Adrenal gland (tissue), 5 donors: ENCODE measurements around the gene SCARF2.

Experiments used
- CTCF ChIP-seq, 6 experiments: fragments of 450-650 bp in 4 of 6; fragments of 200-600 bp in 2 of 6; sonication (generic) in 1 of 6; IDR thresholded peaks; 1 replicate in 5 of 6; 2 replicates in 1 of 6; pipeline versions ENCODE4 v1.5.1 to v1.8.0; 2016 to 2021; ENCODE audit warnings: antibody characterized with exemption in 6 of 6, mild to moderate bottlenecking in 2 of 6, moderate library complexity in 1 of 6
- POLR2A ChIP-seq, 2 donors: fragments of 450-650 bp; IDR thresholded peaks; one replicate each; pipeline ENCODE4 v1.6.1; 2017; ENCODE audit warnings: antibody characterized with exemption in 2 of 2, mild to moderate bottlenecking in 2 of 2, moderate library complexity in 1 of 2
- donor health status: DM: no; HTN: no; CAD: no.

DNA sequence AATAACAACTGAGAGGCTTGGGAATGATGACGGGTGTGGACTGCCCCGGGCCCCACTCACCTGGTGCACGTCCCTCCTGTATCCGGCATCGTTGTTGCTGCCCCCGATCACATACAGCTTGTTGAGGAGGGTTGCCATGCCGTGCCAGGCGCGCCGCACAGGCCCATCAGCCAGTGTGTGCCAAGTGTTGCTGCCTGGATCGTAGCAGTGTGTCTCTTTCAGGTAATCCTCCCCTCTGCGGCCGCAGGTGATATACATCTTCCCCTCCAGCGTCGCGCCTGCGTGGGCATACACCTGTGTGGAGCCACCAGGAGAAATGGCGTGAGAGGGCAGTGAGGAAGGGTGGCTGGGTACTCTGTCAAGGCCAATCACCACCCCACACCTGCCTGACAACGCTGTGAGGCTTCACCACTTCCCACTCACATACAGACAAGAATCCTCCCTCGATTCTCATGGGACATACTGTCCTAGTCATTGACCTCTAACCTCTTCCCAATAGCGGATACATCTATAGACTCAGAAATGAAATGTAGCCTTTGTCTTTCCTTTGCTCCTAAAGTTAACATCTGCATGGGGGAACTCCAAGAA lies 8.9 kb upstream of the SCARF2 start:
- TF ChIP-seq CTCF (IDR thresholded peaks at IDR 0.05) (no peak), POLR2A (IDR thresholded peaks at IDR 0.05) (no peak)
